ENCODE data around the gene CDC42SE2.
"Not testable (repeated sequence)": the region's sequence is repeated elsewhere in the genome, so short reads cannot be mapped to it uniquely, and the experiment has no call there.

CDC42SE2 gene

DNA sequence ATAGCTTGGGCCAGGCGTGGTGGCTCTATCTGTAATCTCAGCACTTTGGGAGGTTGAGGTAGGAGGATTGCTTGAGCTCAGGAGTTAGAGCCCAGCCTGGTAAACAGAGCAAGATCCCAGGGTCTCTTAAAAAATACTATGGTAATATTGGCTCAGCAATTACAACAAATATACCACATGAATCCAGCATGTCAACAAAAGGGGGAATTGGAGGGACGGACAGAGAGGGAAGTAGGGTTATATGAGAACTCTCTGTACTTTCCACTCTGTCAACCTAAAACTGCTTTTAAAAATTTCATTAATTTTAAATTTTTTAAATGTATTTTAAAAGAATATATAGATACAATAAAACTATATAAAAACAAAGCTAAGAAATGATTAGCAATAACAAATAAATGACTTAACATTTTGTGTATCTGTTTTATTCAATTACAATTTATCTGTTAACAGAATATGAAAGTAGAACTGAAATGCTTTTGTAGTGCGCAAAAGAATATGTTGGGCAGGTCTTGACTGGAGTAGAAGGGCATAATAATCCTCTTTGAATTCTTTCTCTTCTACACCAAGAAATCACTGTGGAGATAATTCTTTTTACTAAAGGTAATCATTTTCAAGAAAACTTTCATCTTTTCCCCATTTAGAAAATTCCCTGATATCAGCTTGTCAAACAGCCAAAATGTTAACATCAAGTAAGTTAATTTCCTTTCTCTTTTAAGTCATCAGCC lies 12.9 kb upstream of the CDC42SE2 start:
- no peak for DNase-seq (ENCODE audit: low read depth)

GRCh38 chr5:131252824-131253171 lies 11.1 kb upstream of the CDC42SE2 start:
- peak; percentile 67 for DNase-seq (ENCODE audit: low read depth)

GRCh38 chr5:131254025-131254424 lies 9.8 kb upstream of the CDC42SE2 start:
- not testable (repeated sequence) for DNase-seq (ENCODE audit: low read depth)

- DNase-seq (ENCODE audit: low read depth), result no peak
These were observed 9.1 kb upstream of the CDC42SE2 start for GRCh38 chr5:131254741-131255140.

- DNase-seq (ENCODE audit: low read depth), result no peak
These were observed 7.4 kb upstream of the CDC42SE2 start for GRCh38 chr5:131256507-131256823.

DNA sequence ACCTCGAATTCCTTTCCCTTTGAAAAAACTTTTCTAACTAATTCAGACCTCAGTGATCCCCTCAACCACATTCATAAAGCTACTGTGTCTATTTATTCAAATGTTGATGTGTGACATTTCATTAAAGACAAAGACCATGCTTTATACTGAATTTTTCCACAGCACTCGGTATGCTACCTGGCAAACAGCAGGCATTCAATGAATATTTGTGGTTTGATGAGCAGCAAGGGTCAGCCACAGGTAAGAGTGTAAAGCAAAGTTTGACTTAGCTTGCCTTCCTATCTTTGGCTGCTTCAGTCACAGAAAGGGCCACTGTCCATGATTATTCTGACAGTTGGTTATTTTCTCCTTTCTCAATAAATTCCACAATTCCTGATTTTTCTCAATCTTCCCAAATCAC lies 5.1 kb upstream of the CDC42SE2 start:
- DNase-seq (ENCODE audit: low read depth), result no peak

- no peak for DNase-seq (ENCODE audit: low read depth)
These were observed 4.5 kb upstream of the CDC42SE2 start for GRCh38 chr5:131259326-131259725.

DNA sequence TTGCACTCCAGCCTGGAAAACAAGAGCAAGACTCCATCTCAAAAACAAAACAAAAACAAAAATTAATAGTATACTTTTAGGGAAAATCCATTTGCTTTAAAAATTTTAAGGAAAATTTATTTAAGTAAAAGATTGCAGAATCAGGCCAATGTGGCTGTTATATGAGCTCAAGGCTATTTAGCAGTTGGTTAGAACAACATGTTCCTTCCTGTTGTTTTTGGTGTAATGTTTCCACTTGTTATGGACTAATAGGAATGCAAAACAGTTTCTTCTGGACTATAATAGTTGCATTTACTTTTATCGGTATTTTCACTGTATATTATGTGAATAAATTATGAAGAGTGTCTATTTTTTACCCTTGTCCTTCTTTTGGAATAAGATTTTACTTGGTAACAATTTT lies 3.0 kb upstream of the CDC42SE2 start:
- no peak for DNase-seq (ENCODE audit: low read depth)

GRCh38 chr5:131261483-131261882 lies 2.4 kb upstream of the CDC42SE2 start:
- DNase-seq (ENCODE audit: low read depth), result no peak

DNA sequence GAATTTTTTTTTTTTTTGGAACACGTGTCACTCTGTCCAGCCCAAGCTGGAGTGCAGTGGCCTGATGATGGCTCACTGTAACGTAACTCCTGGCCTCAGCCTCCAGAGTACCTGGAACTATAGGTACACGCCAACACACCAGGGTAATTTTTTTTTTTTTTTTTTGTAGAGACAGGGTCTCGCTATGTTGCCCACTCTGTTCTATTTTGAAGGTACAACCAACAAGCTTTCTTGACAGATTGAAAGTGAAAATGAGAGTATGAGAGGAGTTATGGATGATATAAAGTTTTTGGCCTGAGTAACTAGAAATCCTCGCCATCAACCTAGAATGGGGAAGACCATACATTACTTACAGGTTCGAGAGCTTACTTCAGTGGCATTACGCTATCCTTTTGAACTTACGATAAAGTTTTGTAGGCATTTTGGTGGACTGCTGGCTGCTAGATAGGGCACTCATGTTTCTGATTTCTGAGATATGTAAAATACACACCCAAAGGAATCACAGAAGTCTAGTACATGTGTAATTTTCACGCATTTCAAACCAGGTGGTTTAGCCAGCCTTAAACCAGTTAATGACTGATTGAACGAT lies 806 bp upstream of the CDC42SE2 start:
- DNase-seq (ENCODE audit: low read depth), result no peak

- no peak for DNase-seq (ENCODE audit: low read depth)
These were observed 722 bp downstream of the CDC42SE2 start for GRCh38 chr5:131264451-131265099.

DNA sequence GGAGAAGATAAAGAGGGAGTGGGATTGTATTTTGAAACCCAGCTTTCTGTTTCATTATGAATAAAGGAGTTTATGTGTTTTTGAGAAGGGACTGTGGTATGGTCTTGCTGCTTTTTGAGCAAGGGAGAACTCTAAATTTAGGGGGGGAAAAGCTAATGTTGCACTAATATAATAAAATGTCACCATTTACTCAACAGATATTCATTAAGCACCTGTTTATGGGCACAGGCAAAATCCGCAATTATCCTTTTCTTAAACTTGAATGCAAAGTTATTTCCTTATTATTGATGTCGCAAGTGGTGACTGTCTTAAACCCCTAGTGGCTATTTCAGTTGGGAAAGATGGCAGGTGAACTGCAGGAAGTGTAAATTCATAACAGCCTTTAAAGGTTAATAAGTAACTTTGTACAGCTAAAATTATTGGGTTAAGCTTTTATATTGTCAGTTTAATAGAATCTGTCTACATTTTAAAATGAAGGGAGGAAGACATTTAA lies 1.5 kb downstream of the CDC42SE2 start:
- no peak for DNase-seq (ENCODE audit: low read depth)

GRCh38 chr5:131266370-131267060 lies 2.7 kb downstream of the CDC42SE2 start:
- DNase-seq (ENCODE audit: low read depth), result peak; percentile 31

GRCh38 chr5:131268758-131269370 lies 5.0 kb downstream of the CDC42SE2 start:
- DNase-seq (ENCODE audit: low read depth), result no peak

GRCh38 chr5:131270809-131271208 lies 7.0 kb downstream of the CDC42SE2 start:
- no peak for DNase-seq (ENCODE audit: low read depth)

DNA sequence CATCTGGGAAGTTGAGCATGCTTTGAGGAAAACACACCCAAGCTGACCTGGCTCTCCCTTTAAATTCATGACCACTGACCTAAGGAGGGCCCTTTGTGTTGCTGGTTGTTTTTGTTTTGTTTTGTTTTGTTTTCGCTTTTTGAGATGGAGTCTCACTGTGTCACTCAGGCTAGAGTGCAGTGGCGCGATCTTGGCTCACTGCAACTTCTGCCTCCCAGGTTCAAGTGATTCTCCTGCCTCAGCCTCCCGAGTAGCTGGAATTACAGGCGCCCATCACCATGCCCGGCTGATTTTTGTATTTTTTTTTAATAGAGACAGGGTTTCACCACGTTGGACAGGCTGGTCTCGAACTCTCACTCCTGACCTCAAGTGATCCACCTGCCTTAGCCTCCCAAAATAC lies 8.0 kb downstream of the CDC42SE2 start:
- DNase-seq (ENCODE audit: low read depth), result not testable (repeated sequence)

DNA sequence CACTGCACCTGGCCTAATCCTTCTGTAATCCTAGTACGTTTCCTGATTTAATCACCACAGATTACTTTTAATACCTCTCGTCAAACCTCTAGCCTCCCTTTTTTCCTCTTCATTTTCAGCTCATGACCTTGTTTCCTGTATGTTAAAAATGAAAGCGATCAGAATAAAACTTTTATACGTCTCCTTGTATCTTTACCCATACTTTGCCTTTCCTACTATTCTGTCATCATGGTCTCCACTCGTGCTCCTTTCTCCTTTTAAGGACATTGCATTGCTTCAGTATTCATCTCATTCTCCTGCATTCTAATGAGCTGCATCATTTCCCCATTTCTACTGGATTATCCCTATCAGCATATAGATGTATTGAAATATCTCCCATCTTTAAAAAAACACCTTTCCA lies 8.5 kb downstream of the CDC42SE2 start:
- no peak for DNase-seq (ENCODE audit: low read depth)

DNA sequence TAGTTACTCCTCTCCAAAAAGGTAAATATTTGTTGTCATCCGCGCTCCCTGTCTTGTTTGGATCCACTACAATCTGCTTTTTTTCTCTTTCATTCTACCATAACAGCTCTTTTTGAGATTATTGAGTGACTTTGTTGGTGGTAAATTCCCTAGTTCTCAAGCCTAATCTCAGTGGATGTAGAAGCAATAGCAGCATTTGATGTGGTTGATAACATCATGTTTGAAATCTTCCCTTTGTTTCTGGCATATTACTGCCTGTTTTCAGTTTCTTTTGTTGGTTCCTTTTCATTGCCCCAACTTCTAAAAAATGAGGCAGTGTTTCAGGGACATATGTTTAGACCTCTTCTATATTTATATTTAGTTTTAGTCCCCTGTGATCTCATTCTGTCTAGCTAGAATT lies 8.9 kb downstream of the CDC42SE2 start:
- no peak for DNase-seq (ENCODE audit: low read depth)

GRCh38 chr5:131274326-131275063 lies 10.6 kb downstream of the CDC42SE2 start:
- DNase-seq (ENCODE audit: low read depth), result no peak

DNA sequence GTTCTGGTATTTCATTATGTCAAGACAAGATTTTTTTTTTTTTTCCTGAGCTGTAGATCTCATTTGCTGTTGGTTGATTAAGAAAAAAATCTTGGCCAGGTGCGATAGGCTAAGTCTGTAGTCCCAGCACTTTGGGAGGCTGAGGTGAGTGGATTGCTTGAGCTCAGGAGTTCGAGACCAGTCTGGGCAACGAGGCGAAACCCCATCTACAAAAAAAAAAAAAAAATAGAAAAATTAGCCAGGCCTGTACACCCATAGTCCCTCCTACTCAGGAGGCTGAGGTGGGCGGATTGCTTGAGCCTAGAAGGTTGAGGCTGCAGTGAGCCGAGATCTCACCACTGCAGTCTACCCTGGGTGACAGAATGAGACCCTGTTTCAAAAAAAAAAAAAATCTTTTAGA lies 12.2 kb downstream of the CDC42SE2 start:
- no peak for DNase-seq (ENCODE audit: low read depth)

GRCh38 chr5:131277447-131277846 lies 13.6 kb downstream of the CDC42SE2 start:
- DNase-seq (ENCODE audit: low read depth), result no peak

Measured in stimulated activated CD4-positive, alpha-beta T cell treated with anti-CD3 and anti-CD28 coated beads, Interleukin-2, amount 100 ng/mL, for 4 hours (primary cell).